ENCODE data around the gene ABCA7.

ABCA7 gene

GRCh38 chr19:1057176-1057855, 17.4 kb downstream of the ABCA7 start:
- DNase-seq (ENCODE audit: low spot score) = peak; percentile 32

DNA sequence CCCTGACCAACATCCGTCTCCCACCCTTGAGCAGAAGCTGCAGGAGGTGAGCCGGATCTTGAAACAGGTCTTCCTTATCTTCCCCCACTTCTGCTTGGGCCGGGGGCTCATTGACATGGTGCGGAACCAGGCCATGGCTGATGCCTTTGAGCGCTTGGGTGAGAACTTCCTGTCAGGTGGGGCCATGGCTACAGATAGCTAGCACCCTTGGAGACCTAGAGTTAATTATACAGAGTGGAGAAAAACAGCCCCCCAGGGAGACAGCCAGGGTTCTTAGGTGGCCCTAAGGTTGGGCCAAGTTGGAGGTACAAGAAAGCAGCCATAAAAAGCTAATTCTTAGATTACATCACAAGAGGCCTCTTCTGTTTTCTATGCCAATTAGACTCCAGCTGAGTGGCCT, 18.2 kb downstream of the ABCA7 start:
- DNase-seq (ENCODE audit: low spot score) = no peak

DNA sequence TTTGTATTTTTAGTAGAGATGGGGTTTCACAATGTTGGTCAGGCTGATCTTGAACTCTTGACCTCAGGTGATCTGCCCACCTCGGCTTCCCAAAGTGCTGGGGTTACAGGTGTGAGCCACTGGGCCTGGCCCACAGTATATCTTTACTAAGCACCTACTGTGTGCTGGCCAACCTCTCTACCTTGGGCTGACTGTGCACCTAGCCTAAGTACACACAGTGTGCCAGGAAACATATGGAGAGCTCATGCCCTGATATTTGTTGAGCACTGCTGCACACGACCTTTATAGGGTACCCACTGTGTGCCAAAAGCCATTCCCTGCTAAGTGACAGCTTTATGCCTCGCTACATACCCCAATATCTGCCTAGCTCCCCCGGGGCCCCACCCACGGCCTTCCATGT, 20.8 kb downstream of the ABCA7 start:
- no peak for DNase-seq (ENCODE audit: low spot score)

GRCh38 chr19:1061987-1062386, 22.1 kb downstream of the ABCA7 start:
- no peak for DNase-seq (ENCODE audit: low spot score)

- DNase-seq (ENCODE audit: low spot score) = peak; percentile 68
Observed at GRCh38 chr19:1062387-1063029, 22.6 kb downstream of the ABCA7 start.

GRCh38 chr19:1063030-1063908, 23.4 kb downstream of the ABCA7 start:
- peak; percentile 78 for DNase-seq (ENCODE audit: low spot score)

DNA sequence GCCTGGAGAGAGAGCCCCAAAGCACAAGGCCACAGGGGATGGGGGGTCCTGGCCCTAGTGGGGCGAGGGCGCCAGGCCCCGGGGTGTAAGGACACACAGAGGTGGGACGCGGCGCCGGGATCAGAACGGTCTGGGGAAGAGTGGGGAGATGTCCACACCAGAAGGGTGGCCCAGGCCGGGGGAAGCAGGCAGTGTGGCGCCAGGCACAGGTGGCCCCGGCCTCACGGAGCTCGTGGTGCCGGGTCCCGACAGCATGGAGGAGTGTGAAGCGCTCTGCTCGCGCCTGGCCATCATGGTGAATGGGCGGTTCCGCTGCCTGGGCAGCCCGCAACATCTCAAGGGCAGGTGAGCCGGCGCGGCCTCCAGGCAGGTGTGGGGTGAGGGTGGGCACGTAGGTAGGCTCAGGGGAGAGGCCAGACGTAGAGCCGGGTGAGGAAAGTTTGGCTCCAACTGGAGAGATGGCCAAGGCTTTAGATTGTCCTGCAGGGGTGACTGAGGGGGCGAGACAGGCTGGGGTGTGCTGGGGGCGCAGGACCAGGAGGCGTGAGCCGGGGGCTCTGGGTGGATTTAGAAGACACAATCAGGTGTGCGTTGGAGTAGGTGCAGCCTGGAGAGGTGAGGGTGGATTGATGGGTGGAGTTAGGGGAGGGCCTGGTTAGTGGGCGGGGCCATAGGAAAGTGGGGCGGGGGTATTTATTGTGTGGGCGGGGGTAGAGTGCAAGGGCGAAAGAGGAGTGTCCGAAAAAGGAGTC, 24.2 kb downstream of the ABCA7 start:
- no peak for DNase-seq (ENCODE audit: low spot score)

GRCh38 chr19:1064661-1065605, 25.0 kb downstream of the ABCA7 start:
- DNase-seq (ENCODE audit: low spot score) = no peak

DNA sequence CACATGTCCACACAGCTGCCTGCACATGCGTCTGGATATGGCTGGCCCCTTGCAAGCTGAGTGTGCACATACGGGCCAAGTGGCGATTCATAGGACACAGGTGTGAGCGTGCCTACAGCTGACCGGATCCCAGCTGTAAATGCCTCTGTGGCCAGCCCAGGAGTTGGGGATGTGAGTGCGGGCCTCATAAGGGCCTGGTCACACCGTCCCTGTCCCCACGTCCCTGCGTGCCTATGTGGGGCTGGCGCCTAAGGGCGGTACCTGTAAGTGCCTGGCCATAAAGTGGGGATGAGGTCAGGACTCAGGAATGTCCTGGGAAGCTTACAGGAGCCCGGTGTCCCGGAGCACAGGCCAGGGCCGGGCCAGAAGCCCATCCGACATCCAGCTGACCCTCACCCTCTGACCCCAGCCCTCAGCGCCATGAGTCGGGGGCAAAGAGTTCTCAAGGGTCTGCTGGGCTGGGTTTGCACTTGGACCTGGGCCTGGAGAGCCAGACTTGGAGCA, 25.8 kb downstream of the ABCA7 start:
- no peak for DNase-seq (ENCODE audit: low spot score)

GRCh38 chr19:1066251-1066747, 26.4 kb downstream of the ABCA7 start:
- DNase-seq (ENCODE audit: low spot score) = no peak

DNA sequence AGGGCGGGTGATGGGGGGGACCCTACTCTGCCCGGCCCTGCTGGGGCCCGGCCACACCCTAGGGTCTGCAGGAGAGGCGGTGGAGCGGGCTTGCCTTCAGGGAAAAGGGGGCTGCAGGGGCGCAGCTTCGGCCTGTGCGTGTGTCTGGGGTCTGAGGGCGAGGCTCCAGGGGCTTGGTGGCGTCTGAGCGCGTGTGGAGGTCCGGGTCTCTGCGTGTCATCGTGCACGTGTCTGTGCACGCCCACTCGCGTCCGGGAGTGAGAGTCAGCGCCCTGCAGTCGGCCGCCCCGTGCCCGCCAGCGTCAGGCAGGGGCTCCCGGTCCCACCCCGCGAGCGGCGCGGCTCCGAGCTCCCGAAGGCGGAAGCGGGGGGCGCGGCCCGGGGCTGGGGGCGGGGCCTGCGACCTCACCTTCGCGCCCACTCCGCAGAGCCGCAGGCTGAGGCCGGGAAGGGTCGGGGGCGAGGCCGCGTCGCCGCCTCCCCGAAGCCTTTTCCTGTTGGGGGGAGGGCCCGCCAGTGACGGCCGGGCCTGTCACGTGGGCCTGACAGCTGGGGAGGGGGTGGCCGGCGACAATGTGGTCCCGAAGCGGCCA, 26.9 kb downstream of the ABCA7 start, which contains the start of gene ARHGAP45:
Gene ARHGAP45, plus strand, starts transcription at position 420 of the 593 bp plus-strand sequence. CDS start 239 bp downstream, outside the sequence.
- no peak for DNase-seq (ENCODE audit: low spot score)

DNA sequence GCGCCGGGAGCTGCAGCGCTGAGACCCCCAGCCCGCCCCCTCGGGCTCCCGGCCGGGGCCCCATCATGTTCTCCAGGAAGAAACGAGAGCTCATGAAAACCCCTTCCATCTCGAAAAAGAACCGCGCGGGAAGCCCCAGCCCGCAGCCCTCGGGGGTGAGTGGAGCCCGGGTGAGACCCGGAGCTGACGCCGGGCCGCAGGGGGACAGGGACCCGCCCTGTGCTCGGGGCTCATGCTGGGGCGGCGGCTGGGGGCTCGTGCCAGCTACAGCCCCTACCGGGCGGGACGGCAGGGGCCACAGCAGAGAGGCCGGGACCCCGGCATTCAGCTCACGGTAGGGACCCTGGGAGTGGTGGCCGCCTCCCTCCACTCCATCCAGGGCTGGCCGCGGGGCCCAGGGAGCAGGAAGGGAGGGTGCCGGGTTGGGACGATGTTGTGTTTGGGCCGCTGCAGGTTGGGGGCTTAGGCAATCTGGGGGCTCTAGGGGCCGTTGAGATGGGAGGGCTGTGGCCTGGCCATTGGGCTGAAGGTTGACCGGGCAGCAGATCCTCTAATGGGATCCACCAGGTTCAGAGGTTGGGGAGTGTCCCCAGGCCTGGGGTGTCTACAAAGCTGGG, 27.5 kb downstream of the ABCA7 start:
- DNase-seq (ENCODE audit: low spot score) = no peak

- no peak for DNase-seq (ENCODE audit: low spot score)
Observed at GRCh38 chr19:1068009-1069001, 28.4 kb downstream of the ABCA7 start.

DNA sequence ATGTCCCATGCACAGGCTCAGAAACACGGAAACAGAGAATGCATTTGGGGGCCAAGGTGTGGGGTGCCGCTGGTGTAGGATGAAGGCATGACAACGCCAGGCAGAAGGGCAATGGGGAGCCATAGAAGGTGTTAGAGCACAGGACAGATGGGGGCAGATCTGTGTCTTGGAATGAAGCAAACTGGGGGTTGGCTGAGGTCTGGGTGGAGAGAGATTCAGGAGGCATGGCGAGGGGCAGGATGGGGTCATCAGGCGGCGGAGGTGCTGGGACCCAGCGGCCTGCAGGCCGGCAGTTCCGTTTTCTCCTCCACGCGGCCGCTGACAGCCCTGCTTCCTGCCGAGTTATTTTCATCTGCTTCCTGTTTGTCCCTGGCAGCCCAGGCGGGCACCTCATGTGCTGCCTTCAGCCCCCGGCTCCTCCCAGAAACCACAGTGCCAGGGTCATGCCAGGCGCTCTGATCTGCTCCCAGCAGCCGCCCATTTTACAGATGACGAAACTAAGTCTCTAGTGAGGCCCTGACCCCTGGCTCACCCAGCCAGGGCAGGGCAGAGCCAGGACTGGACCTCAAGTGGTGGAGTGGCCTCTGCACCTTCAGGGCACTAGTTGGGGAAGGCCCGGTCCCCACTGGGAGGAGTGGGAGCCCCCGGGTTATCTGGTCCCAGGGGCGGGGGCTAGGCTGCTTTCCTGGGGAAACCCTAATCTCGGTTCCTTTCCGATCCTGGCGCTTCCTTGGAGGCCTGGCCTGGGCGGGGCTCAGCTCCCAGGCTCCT, 29.3 kb downstream of the ABCA7 start:
- DNase-seq (ENCODE audit: low spot score) = no peak

- DNase-seq (ENCODE audit: low spot score) = no peak
Observed at GRCh38 chr19:1070576-1070930, 30.6 kb downstream of the ABCA7 start.

GRCh38 chr19:1070931-1071791, 31.3 kb downstream of the ABCA7 start:
- no peak for DNase-seq (ENCODE audit: low spot score)

Data from hematopoietic multipotent progenitor cell treated with erythropoietin and hydrocortisone succinate and interleukin-3 and kit ligand, for 17 days (in vitro differentiated cells).